ENCODE measurements around the gene BEND5.

DNA sequence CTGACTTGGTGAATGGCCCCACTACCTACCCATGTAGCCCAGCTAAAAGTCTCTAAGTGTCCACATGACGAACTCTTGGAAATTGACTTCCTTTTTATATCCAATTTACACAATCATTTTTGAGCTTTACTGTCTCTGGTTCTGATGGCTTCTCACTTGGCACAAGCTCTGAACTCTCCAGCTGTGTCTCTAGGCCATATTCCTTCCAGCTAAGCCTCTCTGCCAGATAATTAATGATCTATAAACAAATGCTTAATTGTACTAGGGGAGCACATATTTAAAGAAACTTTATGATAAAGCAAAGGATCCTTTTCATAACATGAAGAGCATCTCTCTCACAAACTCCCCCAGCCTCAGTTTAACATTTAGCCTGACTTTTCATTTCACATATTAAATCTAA, 16.3 kb upstream of the BEND5 start:
- TF ChIP-seq, protein P1, sequence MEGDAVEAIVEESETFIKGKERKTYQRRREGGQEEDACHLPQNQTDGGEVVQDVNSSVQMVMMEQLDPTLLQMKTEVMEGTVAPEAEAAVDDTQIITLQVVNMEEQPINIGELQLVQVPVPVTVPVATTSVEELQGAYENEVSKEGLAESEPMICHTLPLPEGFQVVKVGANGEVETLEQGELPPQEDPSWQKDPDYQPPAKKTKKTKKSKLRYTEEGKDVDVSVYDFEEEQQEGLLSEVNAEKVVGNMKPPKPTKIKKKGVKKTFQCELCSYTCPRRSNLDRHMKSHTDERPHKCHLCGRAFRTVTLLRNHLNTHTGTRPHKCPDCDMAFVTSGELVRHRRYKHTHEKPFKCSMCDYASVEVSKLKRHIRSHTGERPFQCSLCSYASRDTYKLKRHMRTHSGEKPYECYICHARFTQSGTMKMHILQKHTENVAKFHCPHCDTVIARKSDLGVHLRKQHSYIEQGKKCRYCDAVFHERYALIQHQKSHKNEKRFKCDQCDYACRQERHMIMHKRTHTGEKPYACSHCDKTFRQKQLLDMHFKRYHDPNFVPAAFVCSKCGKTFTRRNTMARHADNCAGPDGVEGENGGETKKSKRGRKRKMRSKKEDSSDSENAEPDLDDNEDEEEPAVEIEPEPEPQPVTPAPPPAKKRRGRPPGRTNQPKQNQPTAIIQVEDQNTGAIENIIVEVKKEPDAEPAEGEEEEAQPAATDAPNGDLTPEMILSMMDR (conservative IDR thresholded peaks at IDR 0.05): no peak
- no peak for TF ChIP-seq EZH2 (IDR thresholded peaks at IDR 0.05; ENCODE audit: low read depth)

Measured in PC-9 (cell line).